ENCODE results near the gene IQSEC1. TPM values are rescaled to one million over a fixed set of nuclear protein-coding genes. Genes with fewer than 3 reads are reported as not detected.

Gene IQSEC1
- total and polyA plus RNA-seq, 2 of the 8 experiments (the other 6 are each of a cell fraction or from before 2014, with no cell fraction given): 6.8 to 28.8 TPM

GRCh38 chr3:13104511-13104910 is 31.3 kb upstream of the IQSEC1 start (continued):
- no peak for TF ChIP-seq CTBP2 (IDR thresholded peaks at IDR 0.05; ENCODE audit: borderline replicate concordance, insufficient read depth, insufficient read length, low read length)
- no peak for TF ChIP-seq CREB1 (IDR thresholded peaks at IDR 0.05)
